H1 (cell line): ENCODE data around the gene HDAC6. TPM values are rescaled to one million over a fixed set of nuclear protein-coding genes. Genes with fewer than 3 reads are reported as not detected.

Experiments used
- ATF2 ChIP-seq: IDR thresholded peaks from 2 replicates; pipeline ENCODE4 v1.6.1; 2012; ENCODE audit warnings: low read length, inconsistent platforms
- CHD7 ChIP-seq: fragments of 300-600 bp; sonication (generic); IDR thresholded peaks from 2 replicates; pipeline ENCODE4 v1.7.1; 2012; ENCODE audit warnings: low read length, moderate library complexity, mild to moderate bottlenecking, inconsistent platforms; ENCODE audit not compliant: insufficient replicate concordance
- CREB1 ChIP-seq: IDR thresholded peaks from 2 replicates; pipeline ENCODE4 v1.6.1; 2012; ENCODE audit warnings: inconsistent platforms
- EZH2 ChIP-seq: fragments of 200-600 bp; sonication (generic); IDR thresholded peaks from 2 replicates; pipeline ENCODE4 v1.7.1; 2012; ENCODE audit warnings: low read depth, mild to moderate bottlenecking, moderate library complexity, low read length, inconsistent platforms; ENCODE audit not compliant: severe bottlenecking
- JUND ChIP-seq: IDR thresholded peaks from 2 replicates; pipeline ENCODE4 v1.6.1; 2011; ENCODE audit warnings: mild to moderate bottlenecking, improper control_type of control experiment, low read length
- PHF8 ChIP-seq: fragments of 200-600 bp; sonication (generic); conservative IDR thresholded peaks from 2 replicates; pipeline ENCODE4 v1.7.1; 2012; ENCODE audit warnings: low read depth, mild to moderate bottlenecking, inconsistent platforms, low read length, moderate library complexity
- POLR2AphosphoS5 ChIP-seq: IDR thresholded peaks from 2 replicates; pipeline ENCODE4 v1.6.1; 2011; ENCODE audit warnings: low read depth, low read length
- SIRT6 ChIP-seq: IDR thresholded peaks from one replicate; pipeline ENCODE4 v1.7.1; 2012; ENCODE audit warnings: low read length, inconsistent platforms
- SP2 ChIP-seq: IDR thresholded peaks from 2 replicates; pipeline ENCODE4 v1.6.1; 2012; ENCODE audit warnings: mild to moderate bottlenecking, low read length, inconsistent platforms
- polyA plus RNA-seq, 7 experiments: library from polyadenylated mRNA; depleted of rRNA in 3 of 7; stranded (reverse) in 5 of 7; unstranded in 2 of 7; fragments of >200 nt in 5 of 7; fragments of 200-250 nt in 2 of 7; gene quantifications; 1 replicate in 5 of 7; 2 replicates in 1 of 7; 4 replicates in 1 of 7; pipeline versions ENCODE4 v1.2.1 to v1.2.3, GENCODE V29; 2011 to 2013; ENCODE audit warnings: missing spikeins in 2 of 7, mixed read lengths in 2 of 7
- total RNA-seq: library from RNA; stranded (reverse); fragmentation: NEBNext Ultra II Directional; extraction: Animal tissue kit (Norgen Biotek cat#: 25700); gene quantifications from 2 replicates; pipeline ENCODE4 v1.2.1, GENCODE V29; 2021

HDAC6 gene
- total and polyA plus RNA-seq, 2 of the 8 experiments (the other 6 are each of a cell fraction or from before 2014, with no cell fraction given): 34.0 to 51.8 TPM

- no peak for TF ChIP-seq ATF2
- no peak for TF ChIP-seq POLR2AphosphoS5
- TF ChIP-seq SIRT6: no peak
- no peak for TF ChIP-seq SP2
- no peak for TF ChIP-seq CREB1
- TF ChIP-seq JUND: no peak
- no peak for TF ChIP-seq EZH2
- TF ChIP-seq CHD7: no peak
- no peak for TF ChIP-seq PHF8
Measured at GRCh38 chrX:48824066-48824465, 22.2 kb downstream of the HDAC6 start (continued).
